ENCODE results near the gene ACSS3. TPM values are rescaled to one million over a fixed set of nuclear protein-coding genes. Genes with fewer than 3 reads are reported as not detected.

Gene ACSS3
- total RNA-seq, 1 experiment from 2014 or later, result 19.3 TPM

DNA sequence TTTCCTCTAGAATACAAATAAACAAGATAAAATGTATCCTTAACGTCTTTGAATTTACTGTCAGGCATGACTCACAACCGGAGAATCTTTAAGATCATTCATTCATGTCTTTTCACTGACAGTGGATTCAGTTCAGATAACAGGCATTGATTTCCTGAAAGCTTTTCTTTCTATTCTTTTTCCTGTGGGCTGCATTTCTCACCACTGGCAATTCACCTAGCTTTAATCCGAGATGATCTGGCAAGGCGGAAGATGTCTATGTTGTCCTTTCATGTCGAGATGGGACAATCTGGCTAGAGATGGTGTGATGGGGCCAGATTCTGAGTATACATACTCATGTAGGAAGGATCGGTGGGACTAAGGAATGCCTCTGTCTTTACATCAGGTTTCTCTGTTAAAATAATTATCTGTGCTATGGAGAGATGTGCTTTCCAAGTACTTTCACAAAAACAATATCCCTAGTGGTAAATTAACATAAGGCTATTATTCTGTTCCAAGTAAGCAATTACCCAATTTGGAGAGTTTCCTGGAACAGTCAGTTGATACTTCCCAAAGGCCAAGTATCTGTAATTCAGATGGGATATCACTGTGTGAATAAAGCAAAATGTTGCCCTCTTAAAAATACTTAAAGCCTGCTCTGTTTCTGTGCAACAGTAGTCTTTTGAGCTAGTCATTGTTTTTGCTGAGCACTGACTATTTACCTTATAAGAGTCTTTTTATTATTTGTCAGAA is 17.8 kb downstream of the ACSS3 start:
- H3K79me2 ChIP-seq (ENCODE audit: insufficient read depth, low read length), result no peaks in the 10 kb centered on the region
- H4K20me1 ChIP-seq (ENCODE audit: control insufficient read depth, insufficient read depth, insufficient read length), result no peaks in the 10 kb centered on the region
- no peak overlapping the region for H4K5ac ChIP-seq (ENCODE audit: insufficient read length, low read depth, low read length)
- H3K4me2 ChIP-seq (ENCODE audit: insufficient read depth, insufficient read length, low read length), result no peak overlapping the region
- H3K56ac ChIP-seq (ENCODE audit: insufficient read length, low read depth, low read length), result no peak overlapping the region
- H3K79me1 ChIP-seq (ENCODE audit: insufficient read depth, low read depth, low read length, poor library complexity, severe bottlenecking), result no peaks in the 10 kb centered on the region
- no CpG with 5 or more reads among the region's 6 CpGs for WGBS (ENCODE audit: extremely low coverage, insufficient read length, low lambda C conversion rate)
- H3K18ac ChIP-seq (ENCODE audit: insufficient read length, low read depth, low read length), result no peak overlapping the region
- no peak overlapping the region for H3K27ac ChIP-seq (ENCODE audit: insufficient read length, low read depth, low read length)
- no peak overlapping the region for H3K27ac Mint-ChIP-seq
- H3K4me1 Mint-ChIP-seq, result peaks cover 5 to 7% of the 10 kb centered on the region in 2 experiments; a peak in 3 of 4 replicates
- H2BK20ac ChIP-seq (ENCODE audit: low read depth, low read length, poor library complexity, severe bottlenecking), result no peak overlapping the region
- H2BK120ac ChIP-seq (ENCODE audit: low read depth, low read length, poor library complexity, severe bottlenecking), result no peak overlapping the region
- H3K4ac ChIP-seq (ENCODE audit: low read depth, low read length), result no peak overlapping the region
- H3K27me3 Mint-ChIP-seq (ENCODE audit: low read depth), result no peaks in the 10 kb centered on the region
- DNase-seq, result no peak
- no peak overlapping the region for H2AFZ ChIP-seq (ENCODE audit: low read length)
- H3K9ac ChIP-seq (ENCODE audit: extremely low read depth, insufficient read length, low read length), result no peak overlapping the region
- no peaks in the 10 kb centered on the region for H3K9me3 ChIP-seq (ENCODE audit: control insufficient read depth, low read depth, low read length)
- H3K23ac ChIP-seq (ENCODE audit: insufficient read length, low read depth, low read length), result no peak overlapping the region
- no peak overlapping the region for H2BK12ac ChIP-seq (ENCODE audit: insufficient read length, low read depth, low read length)
- TF ChIP-seq, protein P1, sequence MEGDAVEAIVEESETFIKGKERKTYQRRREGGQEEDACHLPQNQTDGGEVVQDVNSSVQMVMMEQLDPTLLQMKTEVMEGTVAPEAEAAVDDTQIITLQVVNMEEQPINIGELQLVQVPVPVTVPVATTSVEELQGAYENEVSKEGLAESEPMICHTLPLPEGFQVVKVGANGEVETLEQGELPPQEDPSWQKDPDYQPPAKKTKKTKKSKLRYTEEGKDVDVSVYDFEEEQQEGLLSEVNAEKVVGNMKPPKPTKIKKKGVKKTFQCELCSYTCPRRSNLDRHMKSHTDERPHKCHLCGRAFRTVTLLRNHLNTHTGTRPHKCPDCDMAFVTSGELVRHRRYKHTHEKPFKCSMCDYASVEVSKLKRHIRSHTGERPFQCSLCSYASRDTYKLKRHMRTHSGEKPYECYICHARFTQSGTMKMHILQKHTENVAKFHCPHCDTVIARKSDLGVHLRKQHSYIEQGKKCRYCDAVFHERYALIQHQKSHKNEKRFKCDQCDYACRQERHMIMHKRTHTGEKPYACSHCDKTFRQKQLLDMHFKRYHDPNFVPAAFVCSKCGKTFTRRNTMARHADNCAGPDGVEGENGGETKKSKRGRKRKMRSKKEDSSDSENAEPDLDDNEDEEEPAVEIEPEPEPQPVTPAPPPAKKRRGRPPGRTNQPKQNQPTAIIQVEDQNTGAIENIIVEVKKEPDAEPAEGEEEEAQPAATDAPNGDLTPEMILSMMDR (conservative IDR thresholded peaks at IDR 0.05), result no peak
- H3K4me1 ChIP-seq (ENCODE audit: insufficient read depth, low read length), result no peaks in the 10 kb centered on the region; the same call in 1 of the 2 replicates
- H3T11ph ChIP-seq (ENCODE audit: low read length), result no peak overlapping the region
- H4K8ac ChIP-seq (replicated peaks; ENCODE audit: insufficient read length, low read depth, low read length), result no peak overlapping the region
- H3K4me3 Mint-ChIP-seq, result no peak overlapping the region
- no peaks in the 10 kb centered on the region for H3K23me2 ChIP-seq (ENCODE audit: insufficient read length, low read depth, low read length, poor library complexity, severe bottlenecking)
- no peak overlapping the region for H4K91ac ChIP-seq (ENCODE audit: insufficient read length, low read depth, low read length)
- no peak overlapping the region for H2BK15ac ChIP-seq (ENCODE audit: low read depth, low read length)
- no peak overlapping the region for H2AK5ac ChIP-seq (ENCODE audit: insufficient read length, low read length)
- H3K27me3 ChIP-seq (ENCODE audit: insufficient read depth, low read length), result no peaks in the 10 kb centered on the region
- no peak overlapping the region for H3K14ac ChIP-seq (ENCODE audit: insufficient read depth, low read length)
- H3K36me3 Mint-ChIP-seq (ENCODE audit: insufficient read depth in 1 of 3, low read depth in 3 of 3), result no peaks in the 10 kb centered on the region
- H3K9me3 Mint-ChIP-seq, result no peaks in the 10 kb centered on the region
- H2BK5ac ChIP-seq (ENCODE audit: insufficient read length, low read length), result no peak overlapping the region

Measured in H9 (cell line).